H4 (cell line): Measurements from ENCODE around the gene APIP. TPM values are rescaled to one million over a fixed set of nuclear protein-coding genes. Genes with fewer than 3 reads are reported as not detected.

Source experiments
- DNase-seq: peaks from one replicate; pipeline ENCODE4 v3.0.0-alpha.2; 2015; ENCODE audit warnings: low spot score
- total RNA-seq: library from RNA; depleted of rRNA; stranded (reverse); fragments of >200 nt; shearing (Covaris generic); gene quantifications from 2 replicates; pipeline ENCODE4 v1.2.3, GENCODE V29; 2014

The APIP gene
- total RNA-seq, 1 experiment from 2014 or later = 124 TPM

DNA sequence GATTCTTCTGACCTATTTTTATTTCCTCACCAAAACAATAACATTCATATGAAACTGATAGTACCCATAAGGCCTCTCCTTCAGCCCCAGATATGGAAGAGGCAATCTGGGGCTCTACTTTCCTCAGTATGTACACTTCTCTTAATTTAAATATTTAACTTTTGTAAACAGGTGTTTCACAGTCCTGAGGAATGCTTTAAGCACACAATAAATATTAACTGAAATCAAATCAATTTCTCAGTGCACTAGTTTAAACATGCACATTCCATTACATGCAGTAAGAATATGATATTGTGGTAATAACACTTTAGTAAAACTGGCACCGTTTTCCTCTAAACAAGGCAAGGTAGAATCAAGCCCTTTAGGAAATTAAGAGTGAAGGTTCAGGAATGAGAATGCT, 28.9 kb downstream of the APIP start:
- no peak for DNase-seq

DNA sequence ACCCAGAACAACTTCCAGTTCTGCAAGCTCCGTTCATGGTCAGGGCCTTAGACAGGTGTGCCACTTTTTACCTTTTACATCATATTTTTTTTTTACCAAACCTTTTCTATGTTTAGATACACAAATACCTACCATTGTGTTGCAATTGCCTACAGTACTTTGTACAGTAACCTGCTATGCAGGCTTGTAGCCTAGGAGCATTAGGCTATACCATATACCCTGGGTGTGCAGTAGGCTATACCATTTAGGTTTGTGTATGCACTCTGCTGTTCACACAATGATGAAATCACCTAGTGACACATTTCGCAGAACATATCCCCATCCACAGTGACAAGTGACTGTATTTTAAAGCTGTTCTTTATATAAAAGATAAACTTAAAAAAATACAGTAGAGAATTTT, 29.6 kb downstream of the APIP start:
- no peak for DNase-seq

DNA sequence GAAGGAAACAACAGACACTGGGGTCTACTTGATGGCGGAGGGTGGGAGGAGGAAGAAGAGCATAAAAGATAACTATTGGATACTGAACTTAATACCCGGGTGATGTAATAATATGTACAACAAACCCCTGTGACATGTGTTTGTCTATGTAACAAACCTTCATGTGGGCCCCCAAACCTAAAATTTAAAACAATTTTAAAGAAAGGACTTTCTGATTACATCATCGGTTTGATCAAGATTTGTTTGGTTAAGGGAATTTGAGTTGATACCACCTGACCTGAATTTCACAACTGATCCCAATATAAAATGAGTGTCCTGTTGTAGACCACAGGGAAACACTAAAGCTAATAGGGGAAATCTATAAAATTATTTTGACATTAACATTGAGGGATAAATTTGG, 34.3 kb downstream of the APIP start:
- DNase-seq = no peak

DNA sequence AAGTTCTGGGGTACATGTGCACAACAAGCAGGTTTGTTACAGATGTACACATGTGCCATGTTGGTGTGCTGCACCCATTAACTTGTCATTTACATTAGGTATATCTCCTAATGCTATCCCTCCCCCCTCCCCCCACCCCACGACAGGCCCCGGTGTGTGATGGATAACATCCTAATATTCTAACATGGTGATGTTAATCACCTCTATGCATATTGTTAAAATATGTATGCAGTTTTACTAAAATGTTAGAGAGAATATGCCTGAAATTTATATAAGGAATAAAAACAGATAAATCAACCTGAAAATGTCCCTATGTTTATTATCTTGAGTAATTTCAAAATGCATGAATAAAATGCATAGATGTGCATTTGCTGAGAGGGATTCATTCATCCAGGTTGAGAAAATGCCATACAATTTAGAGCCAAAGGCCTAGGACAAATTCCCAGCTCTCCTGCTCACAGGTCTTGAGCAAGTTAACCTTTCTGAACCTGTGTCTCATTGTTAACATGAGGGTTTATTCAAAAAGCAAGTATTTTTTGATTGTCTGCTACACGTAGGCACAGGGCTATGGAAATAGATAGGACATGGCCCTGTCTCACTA, 38.7 kb downstream of the APIP start:
- DNase-seq = no peak

DNA sequence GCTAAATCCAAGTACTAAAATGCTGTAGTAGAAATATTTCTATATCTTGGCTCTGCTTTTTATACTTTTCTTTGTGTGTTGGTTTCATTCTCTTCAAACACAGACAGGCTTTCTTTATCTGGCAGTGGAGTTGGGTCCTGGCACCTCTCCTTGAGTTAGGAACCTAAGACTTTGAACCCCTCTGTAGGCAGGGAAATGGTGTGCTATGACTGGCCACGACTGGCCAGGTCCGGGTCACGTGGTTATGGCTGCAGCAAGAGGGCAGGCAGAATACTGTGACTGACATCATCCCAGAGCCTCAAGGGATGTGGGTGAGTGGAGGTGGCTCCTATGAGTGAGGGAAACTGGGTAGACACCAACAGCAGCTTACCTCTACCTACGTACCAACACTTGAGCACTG, 42.0 kb downstream of the APIP start:
- DNase-seq = no peak

DNA sequence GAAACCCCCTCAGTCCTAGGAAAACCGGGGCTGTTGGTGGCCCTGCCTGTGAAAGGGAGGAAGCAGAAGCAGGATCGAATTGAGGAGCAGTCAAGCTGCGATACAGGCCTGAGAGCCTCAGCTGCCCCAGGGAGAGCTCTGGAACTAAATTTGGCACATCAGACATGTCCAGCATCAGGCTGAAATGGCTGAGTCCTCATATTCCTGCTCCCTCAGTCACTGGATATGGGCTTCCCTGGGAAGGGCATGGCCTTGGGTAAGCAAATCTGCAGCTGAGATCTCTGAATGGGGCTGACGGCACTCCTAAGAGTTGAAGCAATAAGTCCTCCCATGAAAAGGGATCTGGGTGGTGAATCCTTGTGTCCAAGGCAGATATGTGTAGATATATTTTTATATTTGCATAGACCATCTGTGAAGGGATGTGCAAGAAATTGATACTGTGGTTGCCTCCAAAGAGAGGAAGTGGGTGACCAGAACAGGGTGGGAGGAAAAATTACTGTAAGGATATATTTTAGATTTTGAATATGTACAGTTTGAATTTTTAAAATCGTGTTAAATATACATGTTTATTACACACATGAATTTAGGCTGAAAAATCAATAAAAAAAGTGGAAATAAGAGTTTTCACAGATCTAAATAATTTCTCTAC, 45.5 kb downstream of the APIP start:
- DNase-seq = no peak

DNA sequence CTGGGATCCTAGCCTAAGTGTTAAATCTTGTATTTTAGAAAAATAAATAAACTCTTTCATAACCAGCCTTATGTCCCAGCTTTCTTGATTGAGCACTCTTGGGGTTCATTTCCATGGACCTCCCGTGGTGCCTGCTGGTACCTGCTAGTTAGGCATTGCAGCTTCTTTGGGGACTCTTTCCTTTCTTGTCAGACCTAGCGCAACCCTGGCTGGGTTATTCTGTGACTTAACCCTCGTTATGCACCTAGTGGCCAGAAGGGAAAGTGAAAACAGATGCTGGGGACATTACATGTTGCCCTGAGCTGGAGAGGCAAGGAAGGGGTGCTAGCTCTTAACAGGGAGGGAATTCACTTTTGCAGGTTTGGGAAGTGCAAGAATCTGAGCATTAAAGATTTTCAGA, 46.8 kb downstream of the APIP start:
- peak; percentile 26 for DNase-seq

DNA sequence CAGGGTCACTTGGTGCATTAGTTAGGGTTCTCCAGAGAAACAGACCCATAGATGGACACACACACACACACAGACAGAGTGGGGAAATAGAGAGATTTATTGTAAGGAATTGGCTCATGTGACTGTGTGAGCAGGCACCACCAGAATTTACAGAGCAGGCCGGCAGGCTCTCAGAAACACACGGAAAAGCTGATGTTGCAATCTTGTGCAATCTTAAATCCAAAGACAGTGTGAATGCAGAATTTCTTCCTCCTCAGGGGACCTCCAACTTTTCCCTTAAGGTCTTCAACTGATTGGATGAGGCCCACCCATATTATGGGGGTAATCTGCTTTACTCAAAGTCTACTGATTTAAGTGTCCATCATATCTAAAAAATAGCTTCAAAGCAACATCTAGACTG, 49.8 kb downstream of the APIP start:
- DNase-seq = no peak

DNA sequence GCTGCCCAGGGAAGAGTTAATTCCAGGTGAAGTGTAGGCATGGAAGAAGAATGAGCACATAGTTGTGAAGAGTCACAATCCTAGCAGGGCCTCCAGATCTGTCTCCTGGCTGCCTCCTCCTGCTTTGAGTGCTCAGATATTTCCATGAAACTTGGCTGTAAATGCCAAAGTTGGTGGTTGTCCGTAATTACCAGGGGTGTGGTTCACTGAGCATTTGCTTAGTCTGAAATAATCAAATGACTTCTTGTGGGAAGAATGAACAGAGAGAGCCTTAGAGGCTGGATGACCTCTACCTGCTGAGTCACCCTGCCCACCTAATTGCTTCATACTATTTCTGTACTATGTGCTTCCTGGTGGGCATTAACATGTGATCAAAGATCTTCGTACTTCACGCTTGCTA, 50.9 kb downstream of the APIP start:
- DNase-seq = peak; percentile 21

DNA sequence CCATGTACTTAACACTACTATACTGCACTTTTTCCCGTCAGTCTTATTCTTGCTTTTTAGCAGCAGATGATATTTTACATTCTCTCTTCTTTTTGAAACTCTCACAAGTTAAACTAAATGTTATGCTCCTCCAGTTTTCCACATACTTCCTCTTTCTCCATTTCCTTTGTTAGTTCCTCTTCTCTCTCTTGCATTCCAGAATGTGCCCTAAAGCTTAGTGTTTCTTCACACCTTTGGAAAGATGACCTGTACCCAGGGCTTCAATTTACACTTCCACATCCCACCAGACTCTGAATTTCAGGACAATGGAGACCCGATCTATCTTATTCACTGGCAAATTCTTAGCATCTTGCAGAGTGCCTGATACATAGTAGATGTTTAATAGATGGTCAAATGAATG, 51.8 kb downstream of the APIP start:
- no peak for DNase-seq

DNA sequence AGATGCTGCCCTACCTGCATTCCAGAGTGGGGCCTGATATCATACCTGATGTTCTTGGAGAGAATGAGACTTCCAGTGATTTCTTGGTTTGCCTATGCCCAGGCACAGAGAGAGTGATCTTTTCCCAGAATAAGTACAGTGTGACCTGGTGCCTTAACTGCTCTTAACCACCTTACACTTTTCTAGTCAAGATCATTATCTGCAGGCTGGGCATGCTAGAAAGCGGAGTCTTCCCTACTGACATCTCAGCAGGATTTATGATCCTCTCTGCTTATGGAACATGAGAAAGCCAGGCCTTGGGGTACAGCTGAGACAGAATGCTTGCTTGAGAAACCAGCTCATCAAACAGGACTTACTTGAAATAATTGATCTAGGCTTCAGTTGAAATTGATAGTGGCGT, 53.1 kb downstream of the APIP start:
- DNase-seq = no peak

DNA sequence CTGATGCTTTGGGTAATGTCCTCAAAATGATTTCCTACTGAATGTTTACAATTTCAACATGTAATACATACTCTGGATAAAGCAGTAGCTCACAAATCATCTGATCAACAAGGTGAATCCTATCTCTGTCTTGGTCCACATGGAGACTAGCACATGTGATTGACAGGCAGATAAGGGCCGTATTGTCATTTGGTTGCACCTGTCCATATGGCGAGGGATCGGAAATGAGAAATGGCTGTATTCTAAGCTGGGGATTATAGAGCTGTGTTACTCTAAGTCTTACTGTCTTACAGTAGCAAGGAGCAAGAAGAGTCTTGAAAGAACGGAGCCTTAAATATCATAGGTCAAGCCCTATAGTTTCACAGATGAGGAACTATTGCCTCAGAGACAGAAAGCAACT, 55.7 kb downstream of the APIP start:
- DNase-seq = no peak

DNA sequence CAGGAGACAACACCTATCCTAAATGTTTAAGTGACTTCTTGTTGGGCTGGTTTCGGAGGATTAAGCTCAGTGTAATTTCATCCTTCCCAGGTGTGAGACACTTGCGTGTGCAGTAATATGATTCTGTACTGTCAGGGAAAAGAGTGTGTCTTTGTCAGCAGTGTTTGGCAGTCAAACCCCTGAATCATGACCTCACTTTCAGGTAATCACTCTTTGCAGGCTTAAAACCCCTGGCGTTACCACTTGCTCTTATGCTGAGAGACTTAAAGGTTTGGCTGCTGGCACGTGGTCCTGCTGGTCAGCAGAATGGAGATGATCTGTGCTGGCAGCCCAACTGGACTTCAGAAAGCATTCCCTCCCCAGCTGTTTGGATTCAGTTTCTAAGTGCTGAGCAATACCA, 56.1 kb downstream of the APIP start:
- DNase-seq = no peak

DNA sequence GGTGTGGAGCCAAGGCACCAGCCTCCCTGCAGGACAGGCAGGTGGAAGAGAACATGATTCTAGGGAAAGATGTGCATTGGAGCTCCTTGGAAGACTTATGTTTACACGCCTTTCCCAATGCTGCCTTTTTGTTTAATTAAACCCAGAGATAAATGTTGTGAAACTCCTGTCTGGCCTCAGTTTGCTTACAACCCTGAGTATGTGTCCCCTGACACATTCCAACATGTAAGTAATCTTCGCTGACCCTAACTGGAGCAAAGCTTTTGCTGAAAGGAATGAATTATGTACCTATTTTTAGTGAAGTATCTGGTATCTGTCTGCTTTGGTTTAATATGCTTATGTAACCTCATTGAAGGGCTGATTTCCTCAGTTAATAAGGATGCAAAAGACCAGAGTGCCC, 56.7 kb downstream of the APIP start:
- no peak for DNase-seq

DNA sequence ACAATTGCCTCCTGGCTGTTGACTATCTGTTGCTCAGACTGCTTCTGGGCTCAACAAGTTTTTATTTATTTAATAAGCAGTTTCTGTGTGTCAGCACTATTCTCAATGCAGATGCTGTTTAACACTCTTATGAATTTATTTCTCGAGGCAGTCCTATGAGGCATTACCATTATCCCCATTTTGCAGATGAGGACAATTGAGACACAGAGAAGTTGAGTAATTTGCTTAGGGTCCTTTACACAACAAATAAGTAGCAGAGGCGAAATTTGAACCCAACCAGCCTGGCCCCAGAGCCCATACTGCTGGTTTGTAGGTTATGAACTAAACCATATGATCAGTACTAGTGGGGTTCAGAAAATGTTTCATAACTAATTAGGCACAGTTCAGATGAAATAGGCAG, 58.7 kb downstream of the APIP start:
- DNase-seq = no peak

DNA sequence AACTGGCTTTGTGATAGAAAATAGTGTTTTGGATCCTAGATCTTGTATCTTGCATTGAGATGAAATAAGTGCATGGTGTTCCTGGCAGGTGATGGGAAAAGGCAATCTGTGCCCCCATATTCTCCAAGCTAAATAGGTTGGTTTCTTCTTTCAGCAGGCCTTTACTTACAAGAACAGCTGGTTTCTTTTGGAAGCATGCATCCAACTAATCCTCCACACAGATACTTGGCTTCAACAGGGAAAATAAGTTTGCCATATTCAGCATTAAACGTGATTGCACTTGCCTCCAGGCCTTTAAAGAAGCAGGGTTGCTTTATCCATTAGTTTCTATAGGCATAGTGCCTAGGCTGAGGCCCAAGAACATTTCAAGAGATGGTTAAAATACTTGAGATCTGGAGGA, 59.9 kb downstream of the APIP start:
- DNase-seq = no peak

DNA sequence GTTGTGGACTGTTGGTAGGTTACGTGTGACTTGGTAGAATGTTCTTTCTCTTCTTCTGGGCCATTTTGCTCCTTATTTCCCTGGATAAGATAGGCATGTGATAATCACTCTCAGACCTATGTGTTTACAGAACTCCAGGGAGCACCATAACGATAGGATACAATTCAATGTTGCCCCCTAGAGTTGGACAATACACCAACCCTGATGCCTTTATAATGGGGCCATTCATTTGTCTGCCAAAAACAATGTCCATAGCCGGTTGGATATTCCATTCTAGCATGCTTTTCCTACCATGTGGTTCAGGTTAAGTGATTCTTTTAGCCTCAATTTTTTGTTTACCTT, 60.5 kb downstream of the APIP start:
- no peak for DNase-seq

DNA sequence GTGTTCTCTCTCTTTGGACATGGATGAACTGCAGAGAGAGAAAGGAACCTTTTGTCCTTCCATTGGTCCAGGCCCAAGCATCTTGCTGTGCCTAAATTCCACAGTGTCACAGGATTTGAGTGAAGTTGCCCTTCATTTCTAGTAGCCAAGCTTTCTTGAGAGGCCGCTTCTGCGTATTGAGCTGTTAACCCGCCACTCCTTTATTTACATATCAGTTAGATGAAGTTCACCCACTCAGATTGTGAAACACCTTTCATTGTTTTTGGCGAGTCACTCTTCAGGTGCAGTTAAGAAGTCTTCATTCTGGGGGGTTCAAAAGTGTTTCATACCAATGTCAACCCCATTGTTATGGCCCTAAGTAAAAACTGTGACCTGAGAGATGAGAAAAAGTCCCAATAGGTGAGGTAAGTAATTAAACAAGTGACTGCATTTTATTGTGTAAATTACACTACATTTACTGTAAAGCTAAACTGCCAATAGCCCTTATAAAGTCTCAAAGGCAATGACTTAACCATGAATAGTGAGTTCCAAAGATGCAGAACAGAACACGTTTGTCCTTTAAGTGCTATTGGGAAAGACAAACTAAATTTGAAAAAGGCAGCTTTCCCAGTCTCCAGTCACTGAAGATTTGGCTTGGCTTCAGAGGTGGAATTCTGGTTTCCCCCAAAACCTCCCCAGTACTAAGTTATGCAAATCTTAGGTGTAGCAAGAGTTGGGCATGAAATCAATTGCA, 61.0 kb downstream of the APIP start:
- DNase-seq = no peak

DNA sequence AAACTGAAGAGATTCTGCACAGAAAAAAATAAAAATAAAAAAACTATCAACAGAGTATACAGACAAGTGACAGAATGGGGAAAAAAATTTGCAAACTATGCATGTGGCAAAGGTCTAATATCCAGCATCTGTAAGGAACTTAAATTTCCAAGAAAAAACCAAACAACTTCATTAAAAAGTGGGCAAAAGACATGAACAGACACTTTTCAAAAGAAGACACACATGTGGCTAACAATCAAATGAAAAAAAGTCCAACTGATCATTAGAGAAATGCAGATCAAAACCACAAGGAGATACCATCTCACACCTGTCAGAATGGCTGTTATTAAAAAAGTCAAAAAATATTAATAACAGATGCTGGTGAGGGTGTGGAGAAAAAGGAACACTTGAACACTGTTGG, 64.3 kb downstream of the APIP start:
- DNase-seq = no peak

DNA sequence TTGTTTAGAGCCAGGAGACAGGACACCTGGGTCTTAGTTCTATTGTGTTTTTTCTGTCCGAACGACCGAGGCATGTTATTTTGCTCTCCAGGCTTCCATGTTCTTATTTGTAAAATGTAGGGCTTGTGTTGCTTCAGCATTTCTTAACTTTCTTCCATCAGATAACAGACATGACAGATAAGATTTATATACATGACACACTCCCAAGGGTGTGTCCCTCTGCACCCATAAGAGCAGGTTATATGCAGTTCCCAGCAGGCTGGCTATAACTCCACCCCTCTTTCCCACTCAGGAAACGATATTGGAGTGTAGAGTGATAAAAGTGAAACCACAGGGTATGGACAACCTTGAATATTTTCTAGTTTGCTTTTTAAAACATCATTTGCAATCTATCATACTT, 65.8 kb downstream of the APIP start:
- no peak for DNase-seq

DNA sequence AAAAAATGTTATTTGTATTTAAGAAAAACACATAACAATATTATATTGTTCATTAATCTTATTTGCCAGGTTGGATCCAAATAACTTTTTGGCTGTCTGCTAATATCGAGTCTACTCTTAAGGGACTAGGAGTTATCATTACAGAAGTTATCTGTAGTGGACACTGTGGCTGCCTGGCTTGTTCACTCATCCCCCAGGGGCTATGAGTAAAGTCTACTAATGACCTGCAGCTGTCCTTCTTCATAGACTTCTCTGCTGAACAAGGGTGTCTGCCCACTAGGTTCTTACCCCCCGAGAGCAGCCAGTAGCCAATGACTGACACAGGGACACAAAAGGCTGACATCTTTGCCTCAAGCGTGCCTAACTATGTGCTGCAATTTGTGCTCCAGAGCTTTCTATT, 69.7 kb downstream of the APIP start:
- DNase-seq = no peak

DNA sequence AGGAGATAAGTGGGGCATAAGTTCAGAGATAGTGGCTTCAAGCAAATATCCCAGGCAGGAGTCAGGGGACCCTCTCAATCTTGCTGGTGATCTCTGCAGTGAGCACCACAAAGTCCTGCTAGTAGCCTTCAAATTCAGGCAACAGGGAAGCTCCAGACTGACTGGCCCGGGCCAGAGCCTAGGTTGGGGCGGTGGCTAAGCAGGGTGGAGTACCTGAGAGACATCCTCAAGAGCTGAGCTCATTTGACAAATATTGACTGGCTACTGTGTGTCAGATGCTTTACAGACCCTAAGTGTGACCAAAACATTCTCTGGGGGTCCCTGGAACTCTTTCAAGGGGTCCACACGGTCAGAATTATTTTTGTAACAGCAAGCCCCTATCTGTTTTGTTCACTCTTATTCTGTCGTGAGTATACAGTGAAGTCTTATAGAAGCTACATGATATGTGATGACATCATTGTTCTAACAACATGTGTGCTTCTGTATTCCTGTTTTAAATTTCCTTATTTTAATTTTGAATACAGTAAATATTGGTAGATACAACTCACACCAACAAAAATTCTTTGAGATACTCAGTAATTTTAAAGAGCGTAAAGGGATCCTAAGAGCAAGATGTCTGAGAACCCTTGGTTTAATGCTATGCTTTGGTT, 71.6 kb downstream of the APIP start:
- no peak for DNase-seq

DNA sequence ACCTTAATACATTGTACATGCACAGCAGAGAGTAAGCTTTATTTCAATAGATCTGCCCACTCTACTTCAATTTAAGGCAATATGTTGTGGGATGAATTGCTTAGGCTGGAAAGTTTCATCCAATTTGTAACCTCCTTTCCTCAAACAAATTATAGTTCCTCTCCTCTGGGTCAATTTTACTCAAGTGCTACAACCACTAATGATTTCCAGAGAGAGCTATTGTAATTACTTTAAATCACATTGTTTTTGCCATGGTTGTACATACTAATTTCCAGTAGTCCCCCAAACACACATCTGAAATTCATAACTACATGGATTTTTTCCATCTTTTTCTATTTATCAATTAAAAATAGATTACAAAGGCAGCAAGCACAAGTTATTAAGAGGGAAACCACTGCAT, 72.9 kb downstream of the APIP start:
- no peak for DNase-seq
